Karpas-422 (cell line): Measurements from ENCODE around the gene BDP1. TPM values are rescaled to one million over a fixed set of nuclear protein-coding genes. Genes with fewer than 3 reads are reported as not detected.
"Not testable (repeated sequence)": the region's sequence is repeated elsewhere in the genome, so short reads cannot be mapped to it uniquely, and the experiment has no call there.

Experiments
- DNase-seq: peaks from one replicate; pipeline ENCODE4 v3.0.0-alpha.2; 2015
- H2AFZ ChIP-seq: fragments of 200-600 bp; sonication (generic); 2 replicates; pipeline ENCODE4 v1.6.1; 2014; ENCODE audit warnings: antibody characterized with exemption, low read length, mixed read lengths
- H3K27ac ChIP-seq: fragments of 200-600 bp; sonication (generic); 2 replicates; pipeline ENCODE4 v1.5.1; 2014; ENCODE audit warnings: mild to moderate bottlenecking, low read length, moderate library complexity
- H3K27me3 ChIP-seq: fragments of 200-600 bp; sonication (generic); 2 replicates; pipeline ENCODE4 v1.6.1; 2014; ENCODE audit warnings: low read length, mixed read lengths
- H3K36me3 ChIP-seq: fragments of 200-600 bp; sonication (generic); 2 replicates; pipeline ENCODE4 v1.6.1; 2014; ENCODE audit warnings: low read length, mixed read lengths; ENCODE audit not compliant: insufficient read depth
- H3K4me1 ChIP-seq: fragments of 200-600 bp; sonication (generic); 2 replicates; pipeline ENCODE4 v1.6.1; 2014; ENCODE audit warnings: mild to moderate bottlenecking, low read length, mixed read lengths
- H3K4me2 ChIP-seq: fragments of 200-600 bp; sonication (generic); 2 replicates; pipeline ENCODE4 v1.6.1; 2014; ENCODE audit warnings: low read length, low read depth, mild to moderate bottlenecking; ENCODE audit not compliant: poor library complexity, severe bottlenecking
- H3K4me3 ChIP-seq: fragments of 200-600 bp; sonication (generic); 2 replicates; pipeline ENCODE4 v1.5.1; 2014; ENCODE audit warnings: mild to moderate bottlenecking, antibody characterized with exemption, low read length, mixed read lengths
- H3K79me2 ChIP-seq: fragments of 200-600 bp; sonication (generic); 2 replicates; pipeline ENCODE4 v1.6.1; 2014; ENCODE audit warnings: mild to moderate bottlenecking, low read length, mixed read lengths
- H3K9ac ChIP-seq: fragments of 200-600 bp; sonication (generic); 2 replicates; pipeline ENCODE4 v1.6.0; 2014; ENCODE audit warnings: low read length
- H3K9me2 ChIP-seq: fragments of 200-600 bp; sonication (generic), shearing (Covaris generic); replicated peaks from 2 replicates; pipeline ENCODE4 v1.6.0; 2014; ENCODE audit warnings: mild to moderate bottlenecking, low read length, moderate library complexity; ENCODE audit not compliant: insufficient read depth
- H3K9me3 ChIP-seq: fragments of 300-700, 200-600 bp; sonication (generic); 2 replicates; pipeline ENCODE4 v1.6.1; 2014; ENCODE audit warnings: low read length, mixed read lengths
- H4K20me1 ChIP-seq: fragments of 200-600 bp; sonication (generic); 2 replicates; pipeline ENCODE4 v1.6.1; 2014; ENCODE audit warnings: mild to moderate bottlenecking, antibody characterized with exemption, low read length, low read depth; ENCODE audit not compliant: insufficient read depth
- total RNA-seq: library from RNA; depleted of rRNA; stranded (reverse); fragments of >200 nt; shearing (Covaris generic); gene quantifications from 2 replicates; pipeline ENCODE4 v1.2.3, GENCODE V29; 2014; ENCODE audit warnings: low replicate concordance

Gene BDP1
- total RNA-seq, 1 experiment from 2014 or later = 42.5 TPM

- Histone ChIP-seq H3K36me3 (peaks cover 43% of the 10 kb centered on the region; the same call in 1 of the 2 replicates), H3K4me2 (no peak overlapping the region), H3K27me3 (no peaks in the 10 kb centered on the region), H3K4me1 (no peaks in the 10 kb centered on the region), H3K9ac (no peak overlapping the region), H3K9me2 (no peaks in the 10 kb centered on the region), H3K4me3 (no peak overlapping the region), H4K20me1 (no peaks in the 10 kb centered on the region), H3K79me2 (peaks cover 3% of the 10 kb centered on the region; the same call in 1 of the 2 replicates), H2AFZ (no peak overlapping the region), H3K9me3 (no peaks in the 10 kb centered on the region), H3K27ac (no peak overlapping the region)
- DNase-seq = no peak
Observed at GRCh38 chr5:71563161-71563560, 107.7 kb downstream of the BDP1 start.

GRCh38 chr5:71564895-71565294 is 109.4 kb downstream of the BDP1 start:
- peaks cover 41% of the 10 kb centered on the region; the same call in 1 of the 2 replicates for H3K36me3 ChIP-seq
- no peak for DNase-seq

GRCh38 chr5:71569748-71570509 is 114.5 kb downstream of the BDP1 start:
- Histone ChIP-seq H3K9me2 (no peaks in the 10 kb centered on the region), H3K79me2 (no peaks in the 10 kb centered on the region)

More at GRCh38 chr5:71564895-71565294, 109.4 kb downstream of the BDP1 start:
- Histone ChIP-seq H3K9me2 (no peaks in the 10 kb centered on the region), H3K27ac (no peak overlapping the region), H3K4me3 (no peak overlapping the region), H3K9me3 (no peaks in the 10 kb centered on the region), H3K4me2 (no peak overlapping the region), H2AFZ (no peak overlapping the region), H3K4me1 (no peaks in the 10 kb centered on the region), H3K79me2 (peaks cover 2% of the 10 kb centered on the region; the same call in 1 of the 2 replicates), H3K27me3 (no peaks in the 10 kb centered on the region), H4K20me1 (no peaks in the 10 kb centered on the region), H3K9ac (no peak overlapping the region)

DNA sequence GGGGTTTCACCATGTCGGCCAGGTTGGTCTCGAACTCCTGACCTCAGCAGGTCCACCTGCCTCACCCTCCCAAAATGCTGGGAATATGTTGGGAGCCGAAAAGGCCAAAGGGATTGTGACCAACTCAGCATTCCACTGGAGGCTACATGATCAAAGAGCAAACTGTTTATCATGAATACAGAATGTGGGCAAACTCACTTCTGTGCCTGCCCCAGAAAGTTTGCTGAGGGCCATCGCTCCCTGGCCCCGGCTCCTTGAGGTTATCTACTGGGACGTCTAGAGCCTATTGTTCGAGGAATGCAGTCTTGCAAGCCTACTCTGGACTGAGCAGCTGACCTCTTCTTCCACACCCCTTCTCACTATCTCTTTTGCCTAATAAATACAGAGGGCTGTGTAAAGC is 116.4 kb downstream of the BDP1 start:
- H3K4me1 ChIP-seq, H3K27ac ChIP-seq, H2AFZ ChIP-seq, H3K4me3 ChIP-seq, H3K4me2 ChIP-seq, DNase-seq, H3K79me2 ChIP-seq, H4K20me1 ChIP-seq, H3K9me3 ChIP-seq, H3K9me2 ChIP-seq, H3K36me3 ChIP-seq, H3K27me3 ChIP-seq, H3K9ac ChIP-seq: not testable (repeated sequence)

More at GRCh38 chr5:71569748-71570509, 114.5 kb downstream of the BDP1 start:
- no peak overlapping the region for H3K4me2 ChIP-seq
- no peak overlapping the region for H2AFZ ChIP-seq
- peaks cover 16% of the 10 kb centered on the region; the same call in 1 of the 2 replicates for H3K36me3 ChIP-seq
- no peak overlapping the region for H3K27ac ChIP-seq
- no peak overlapping the region for H3K4me3 ChIP-seq
- H3K27me3 ChIP-seq = no peaks in the 10 kb centered on the region
- H3K9me3 ChIP-seq = no peaks in the 10 kb centered on the region
- no peaks in the 10 kb centered on the region for H4K20me1 ChIP-seq
- DNase-seq = no peak
- H3K9ac ChIP-seq = no peak overlapping the region
- no peaks in the 10 kb centered on the region for H3K4me1 ChIP-seq

- H3K9ac ChIP-seq = no peak overlapping the region
- H3K27me3 ChIP-seq = no peaks in the 10 kb centered on the region
- H4K20me1 ChIP-seq = no peaks in the 10 kb centered on the region
- H3K79me2 ChIP-seq = no peaks in the 10 kb centered on the region
- peaks cover 4% of the 10 kb centered on the region; the same call in 1 of the 2 replicates for H3K36me3 ChIP-seq
- H3K4me2 ChIP-seq = no peak overlapping the region
- no peaks in the 10 kb centered on the region for H3K9me2 ChIP-seq
- no peak overlapping the region for H2AFZ ChIP-seq
- H3K4me3 ChIP-seq = no peak overlapping the region
- no peaks in the 10 kb centered on the region for H3K4me1 ChIP-seq
- no peak for DNase-seq
- H3K27ac ChIP-seq = no peak overlapping the region
- H3K9me3 ChIP-seq = no peaks in the 10 kb centered on the region
Observed at GRCh38 chr5:71573591-71573990, 118.1 kb downstream of the BDP1 start.

GRCh38 chr5:71575588-71575987 is 120.1 kb downstream of the BDP1 start:
- not testable (repeated sequence) for H3K4me2 ChIP-seq, H3K27ac ChIP-seq, H3K36me3 ChIP-seq, DNase-seq, H4K20me1 ChIP-seq, H3K9ac ChIP-seq, H3K9me2 ChIP-seq, H2AFZ ChIP-seq, H3K27me3 ChIP-seq, H3K4me1 ChIP-seq, H3K9me3 ChIP-seq, H3K4me3 ChIP-seq, H3K79me2 ChIP-seq

DNA sequence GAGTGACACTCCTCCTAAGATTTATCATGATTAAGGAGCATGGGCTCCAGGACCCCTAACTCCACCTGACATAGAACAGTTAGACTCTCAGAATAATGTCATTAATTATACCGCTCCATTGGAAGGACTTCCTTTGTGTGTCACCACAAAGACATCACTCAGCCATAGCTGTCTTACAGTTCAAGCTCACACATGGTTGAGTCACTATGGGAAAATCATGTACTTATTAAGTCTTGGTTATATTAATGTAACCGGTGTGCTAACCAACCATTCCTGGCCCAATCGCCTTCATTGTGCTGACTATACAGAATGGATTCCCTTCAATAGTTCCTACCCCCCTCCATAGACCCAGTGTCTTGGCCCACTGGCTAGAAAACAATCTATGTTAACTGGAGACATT is 120.8 kb downstream of the BDP1 start:
- no peak overlapping the region for H3K4me3 ChIP-seq
- no peaks in the 10 kb centered on the region for H3K79me2 ChIP-seq
- no peaks in the 10 kb centered on the region for H3K9me2 ChIP-seq

GRCh38 chr5:71577839-71578238 is 122.4 kb downstream of the BDP1 start:
- not testable (repeated sequence) for H3K27ac ChIP-seq, H3K4me2 ChIP-seq

More for the DNA sequence above, 120.8 kb downstream of the BDP1 start:
- no peak overlapping the region for H3K9ac ChIP-seq
- H3K27me3 ChIP-seq = no peaks in the 10 kb centered on the region
- H3K4me2 ChIP-seq = no peak overlapping the region
- H2AFZ ChIP-seq = no peak overlapping the region
- no peak for DNase-seq
- no peaks in the 10 kb centered on the region for H3K4me1 ChIP-seq
- H3K9me3 ChIP-seq = no peaks in the 10 kb centered on the region
- no peaks in the 10 kb centered on the region for H4K20me1 ChIP-seq
- H3K27ac ChIP-seq = no peak overlapping the region
- peaks cover 4% of the 10 kb centered on the region; the same call in 1 of the 2 replicates for H3K36me3 ChIP-seq

More at GRCh38 chr5:71577839-71578238, 122.4 kb downstream of the BDP1 start:
- not testable (repeated sequence) for H3K27me3 ChIP-seq, H3K36me3 ChIP-seq, H4K20me1 ChIP-seq, H3K9me3 ChIP-seq, H3K4me1 ChIP-seq, H2AFZ ChIP-seq, H3K9ac ChIP-seq, H3K79me2 ChIP-seq, H3K9me2 ChIP-seq, DNase-seq, H3K4me3 ChIP-seq
